ENCODE measurements around the gene GFOD1.
"Not testable (repeated sequence)": the region's sequence is repeated elsewhere in the genome, so short reads cannot be mapped to it uniquely, and the experiment has no call there.

The GFOD1 gene

DNA sequence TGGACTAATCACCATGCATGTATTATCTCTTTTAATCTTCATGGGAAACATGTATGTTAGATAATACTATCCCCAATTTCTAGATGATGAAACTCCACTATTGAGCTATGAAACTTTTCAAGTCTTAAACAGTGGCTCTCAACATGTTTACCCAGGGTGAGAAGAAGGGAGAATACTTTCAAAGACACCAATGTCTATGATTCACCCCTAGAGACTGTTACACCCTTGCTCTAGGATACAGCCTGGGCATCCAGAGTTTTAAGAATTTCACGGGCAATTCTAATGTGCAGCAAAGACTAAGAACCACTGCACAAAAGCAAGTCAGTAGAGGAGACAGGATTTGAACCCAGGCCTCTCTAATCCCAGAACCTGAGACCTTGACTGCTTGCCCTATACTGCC, 47.8 kb downstream of the GFOD1 start:
- DNase-seq = no peak

DNA sequence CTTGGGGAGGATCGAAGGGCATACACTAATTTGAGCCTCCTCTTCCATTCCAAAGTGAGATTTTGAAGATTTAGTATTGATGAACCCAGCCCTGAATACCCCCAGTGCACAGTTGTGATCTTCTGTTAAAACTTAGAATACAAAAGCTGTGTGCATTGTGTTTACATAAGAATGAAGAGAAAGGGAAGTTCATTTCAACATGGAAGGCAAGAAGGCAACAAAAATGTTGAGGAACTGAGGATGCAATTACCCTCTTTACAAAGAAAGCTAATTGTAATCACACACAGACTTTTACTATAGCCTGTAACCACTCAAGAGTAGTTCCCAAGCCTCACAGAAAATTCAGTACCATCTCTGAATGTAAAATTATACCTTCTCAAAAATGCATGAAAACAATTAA, 49.3 kb downstream of the GFOD1 start:
- no peak for DNase-seq

DNA sequence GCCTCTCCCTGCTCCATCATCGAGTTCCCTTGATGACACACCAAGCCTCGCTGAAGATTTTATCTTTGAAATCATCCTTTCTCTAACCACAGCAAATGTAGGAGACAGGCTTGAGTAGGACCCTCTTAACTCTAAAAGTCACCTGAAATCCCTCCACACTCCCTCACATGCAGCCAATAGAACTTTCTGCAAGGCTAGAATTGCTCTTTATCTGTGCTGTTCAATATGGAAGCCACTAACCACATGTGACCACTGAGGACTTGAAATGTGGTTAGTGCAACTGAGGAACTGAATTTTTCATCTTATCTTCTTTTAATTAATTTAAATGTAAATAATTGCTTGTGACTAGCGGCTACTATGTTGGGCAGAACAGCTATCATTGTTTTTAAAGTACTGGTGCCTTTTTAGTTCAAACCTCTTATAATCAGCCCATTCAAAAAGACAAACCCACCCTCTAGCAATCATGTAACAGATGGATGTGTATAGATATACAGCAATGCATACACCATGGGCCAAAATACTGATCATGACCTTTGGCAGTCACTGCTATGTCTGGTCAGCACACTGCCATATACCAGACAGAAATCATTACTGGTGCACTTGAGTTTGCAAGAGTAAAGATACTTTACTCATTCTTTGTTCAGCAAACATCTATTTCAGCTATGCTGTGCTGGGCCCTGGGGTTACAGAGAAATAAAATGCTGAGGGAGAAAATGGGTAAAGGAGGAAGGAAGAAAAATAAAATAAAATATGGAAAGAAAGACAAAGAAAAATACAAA, 50.0 kb downstream of the GFOD1 start:
- DNase-seq = no peak

DNA sequence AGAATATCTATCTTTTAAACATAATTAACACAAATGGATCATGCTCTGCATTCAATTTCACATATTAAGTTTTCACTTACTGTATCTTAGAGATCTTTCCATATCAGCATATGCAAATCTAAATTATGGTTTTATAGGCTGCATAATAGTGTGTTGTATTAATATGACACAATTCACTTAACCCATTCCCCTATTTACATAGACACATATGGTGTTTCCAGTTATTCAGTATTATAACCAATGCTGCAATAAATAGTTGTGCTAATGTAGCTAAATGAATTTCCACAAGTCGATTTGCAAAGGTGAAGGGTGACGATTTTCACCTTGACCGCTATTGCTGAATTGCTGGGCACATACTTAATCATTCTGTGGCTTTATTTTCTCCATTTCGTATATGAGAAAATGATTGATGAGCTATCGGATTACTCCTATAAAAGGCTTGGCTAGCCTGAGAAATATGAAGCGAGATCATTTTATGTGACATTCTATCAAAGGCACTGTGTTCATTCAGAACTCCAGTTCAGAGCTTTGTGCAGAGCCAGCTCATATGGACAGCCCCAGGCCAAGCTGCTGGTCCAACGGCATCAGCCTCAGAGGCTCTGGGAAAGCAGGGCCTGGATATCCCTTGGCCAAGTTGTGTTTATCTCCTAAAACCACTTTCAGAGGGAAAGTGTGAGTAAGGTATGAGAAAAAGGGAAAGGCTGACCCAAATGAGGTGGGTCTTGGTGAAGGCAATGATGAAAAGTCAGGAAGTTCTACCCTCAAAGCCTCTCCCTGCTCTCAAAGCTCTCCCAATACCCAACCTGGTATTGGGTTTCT, 50.8 kb downstream of the GFOD1 start:
- DNase-seq = no peak

DNA sequence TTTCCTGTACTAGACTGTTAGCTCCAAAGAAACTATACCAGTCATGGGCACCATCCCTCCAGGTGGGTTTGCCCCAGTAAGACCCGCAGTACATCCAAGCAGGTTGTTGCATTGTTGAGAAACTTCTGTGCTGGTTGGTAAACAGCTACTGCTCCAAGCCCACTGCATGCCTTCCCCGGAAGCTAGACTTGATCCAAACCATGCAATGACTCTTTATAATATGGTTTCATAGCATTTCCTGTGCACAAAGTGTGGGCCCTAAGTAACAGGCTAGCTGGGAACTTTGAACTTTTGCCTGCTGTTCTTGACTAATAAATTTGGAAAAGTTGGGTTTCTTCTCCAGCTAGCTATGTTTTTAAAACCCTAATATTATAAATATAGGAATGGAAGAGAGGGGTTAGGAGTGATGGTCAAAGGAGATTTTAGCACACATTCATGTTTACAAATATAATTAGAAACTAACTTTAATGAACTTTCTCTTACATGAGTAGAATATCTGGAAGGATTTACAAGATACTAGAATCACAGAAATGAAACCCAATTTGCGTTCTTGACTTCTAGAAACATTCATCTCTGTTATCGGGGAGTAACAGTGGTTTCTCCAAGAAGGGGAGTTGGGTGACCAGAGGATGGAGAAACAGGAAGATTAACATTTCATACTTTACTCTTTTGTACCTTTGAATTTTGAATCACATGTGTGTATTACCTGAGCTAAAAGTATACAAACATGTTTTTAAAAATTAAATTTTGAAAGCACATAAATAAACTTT, 51.7 kb downstream of the GFOD1 start:
- no peak for DNase-seq

DNA sequence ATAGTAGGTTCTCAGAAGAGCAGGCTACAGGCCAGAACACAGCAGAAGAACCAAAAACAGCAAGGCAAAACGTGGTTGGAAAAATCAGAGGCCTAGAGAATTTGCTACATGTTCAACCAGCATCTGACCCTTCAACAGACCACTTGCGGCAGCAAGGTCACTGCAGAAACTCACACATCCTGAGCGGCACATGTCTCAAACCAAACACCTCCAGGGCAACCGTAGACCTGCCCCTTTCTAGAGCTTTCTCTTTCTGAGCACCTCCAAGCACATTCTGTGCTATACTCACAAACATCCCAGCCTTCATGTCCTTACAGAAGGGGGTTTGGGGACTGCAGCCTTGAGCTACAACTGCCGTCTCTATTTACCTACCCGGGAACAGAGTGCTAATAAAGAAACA, 52.6 kb downstream of the GFOD1 start:
- no peak for DNase-seq

DNA sequence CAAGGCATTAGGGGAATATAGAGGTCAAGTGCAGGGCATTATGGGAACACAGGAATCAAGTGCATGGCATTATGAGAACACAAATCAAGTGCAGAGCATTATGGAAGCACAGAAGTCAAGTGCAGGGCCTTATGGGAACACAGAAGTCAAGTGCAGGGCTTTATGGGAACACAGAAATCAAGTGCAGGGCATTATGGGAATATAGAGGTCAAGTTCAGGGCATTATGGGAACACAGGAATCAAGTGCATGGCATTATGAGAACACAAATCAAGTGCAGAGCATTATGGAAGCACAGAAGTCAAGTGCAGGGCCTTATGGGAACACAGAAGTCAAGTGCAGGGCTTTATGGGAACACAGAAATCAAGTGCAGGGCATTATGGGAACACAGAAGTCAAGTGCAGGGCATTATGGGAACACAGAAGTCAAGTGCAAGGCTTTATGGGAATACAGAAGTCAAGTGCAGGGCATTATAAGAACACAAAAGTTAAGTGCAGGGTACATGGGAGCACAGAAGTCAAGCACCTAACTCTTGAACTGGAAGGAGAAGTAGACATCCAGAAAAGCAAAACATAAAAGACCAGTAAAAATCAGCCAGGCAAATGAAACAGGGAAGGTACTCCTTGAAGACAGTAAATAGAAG, 53.1 kb downstream of the GFOD1 start:
- not testable (repeated sequence) for DNase-seq

DNA sequence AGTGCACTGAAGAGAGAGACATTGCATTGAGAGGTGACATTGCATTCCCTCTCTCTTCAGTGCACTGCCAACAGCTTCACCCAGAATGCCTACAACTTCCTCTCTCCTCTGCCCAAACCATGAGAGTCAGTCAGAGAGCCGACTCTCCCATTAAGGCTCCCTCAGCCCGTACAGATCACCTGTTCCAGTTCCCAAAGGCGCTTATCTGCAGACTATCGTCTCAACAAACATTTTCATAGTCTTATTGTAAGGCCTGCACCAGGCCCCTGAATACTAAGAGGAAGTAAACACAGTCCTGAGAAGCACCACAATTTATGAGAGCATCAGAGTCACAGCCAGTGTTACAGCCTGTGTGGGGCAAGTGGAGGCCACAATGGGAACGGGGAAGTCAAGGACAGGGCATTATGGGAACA, 53.7 kb downstream of the GFOD1 start:
- no peak for DNase-seq

DNA sequence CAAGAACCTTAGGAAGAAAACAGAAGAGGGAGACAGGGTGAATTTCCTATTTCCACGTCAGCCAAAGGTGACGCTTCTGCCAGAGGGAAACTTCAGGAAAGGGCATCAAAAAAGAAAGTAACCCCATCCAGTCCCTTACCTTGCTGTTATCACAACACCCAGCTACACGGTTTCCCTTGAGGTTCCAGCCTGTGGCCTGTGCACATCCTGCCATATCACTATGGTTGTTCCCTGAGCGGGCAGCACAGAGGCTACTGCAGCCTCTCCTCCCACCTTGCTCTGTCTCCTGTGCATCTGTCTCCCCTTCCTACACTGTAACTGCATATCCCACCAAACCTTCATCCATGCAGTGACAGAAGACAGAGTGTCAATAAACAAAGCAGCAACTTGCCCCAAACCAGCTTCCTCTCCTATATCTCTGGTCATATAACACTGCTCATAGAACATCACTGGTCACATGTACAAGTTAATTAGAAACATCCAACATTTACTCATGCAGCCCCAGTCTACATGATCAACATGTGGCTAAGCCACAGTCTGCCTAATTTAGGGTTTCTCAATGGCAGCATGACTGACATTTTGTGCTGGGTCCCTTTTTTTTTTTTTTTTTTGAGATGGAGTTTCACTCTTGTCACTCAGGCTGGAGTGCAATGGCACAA, 54.7 kb downstream of the GFOD1 start:
- no peak for DNase-seq

DNA sequence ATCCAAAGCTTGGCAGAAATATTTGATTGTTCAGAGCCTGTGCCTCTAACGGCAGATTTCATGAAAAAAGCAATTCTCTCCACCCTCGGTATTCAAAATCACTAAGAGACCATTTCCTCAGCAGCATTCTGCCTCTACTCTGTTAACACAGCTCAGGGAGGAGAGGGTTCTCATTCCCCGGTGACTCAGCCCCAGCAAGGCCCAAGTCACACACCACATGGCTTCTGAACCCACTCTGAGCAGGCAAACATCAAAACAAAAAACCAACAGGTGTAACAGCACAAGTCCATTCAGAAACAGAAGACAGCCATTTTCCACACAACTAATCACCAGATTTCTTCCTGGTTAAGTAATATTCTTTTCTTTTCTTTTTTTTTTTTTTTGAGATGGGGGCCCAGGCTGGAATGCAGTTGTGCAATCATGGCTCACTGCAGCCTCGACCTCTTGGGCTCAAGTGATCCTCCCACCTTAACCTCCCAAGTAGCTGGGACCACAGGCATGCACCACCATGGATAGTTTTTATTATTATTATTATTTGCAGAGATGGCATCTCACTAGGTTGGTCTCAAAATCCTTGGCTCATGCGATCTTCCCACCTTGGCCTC, 55.4 kb downstream of the GFOD1 start:
- no peak for DNase-seq

DNA sequence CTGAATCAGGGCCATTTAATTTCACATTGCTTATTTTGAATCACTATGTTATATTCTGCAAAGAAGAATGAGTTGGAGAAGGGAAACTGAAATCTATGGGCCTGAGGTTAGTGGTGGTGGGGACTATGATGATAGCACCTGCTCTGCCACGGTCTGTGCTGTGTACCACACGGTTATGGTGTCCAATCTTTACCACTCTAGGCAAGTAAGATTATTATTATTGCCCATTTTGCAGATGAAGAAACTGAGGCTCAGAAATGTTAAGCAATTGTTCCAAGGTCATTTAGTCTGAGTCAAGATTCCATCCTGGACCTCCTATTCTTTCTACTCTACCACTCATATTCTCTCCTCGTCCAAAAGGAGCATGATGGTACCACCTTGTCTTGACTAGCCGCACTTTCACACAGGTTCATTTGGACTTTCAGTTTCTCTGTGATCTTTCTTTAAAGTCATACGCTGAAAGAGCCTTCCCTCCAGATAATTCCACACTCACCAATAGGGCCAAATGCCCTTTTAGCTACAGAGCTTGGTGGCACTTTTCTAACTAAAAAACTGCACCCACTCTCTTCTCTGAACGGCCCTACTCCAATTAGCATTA, 56.2 kb downstream of the GFOD1 start:
- DNase-seq = no peak

DNA sequence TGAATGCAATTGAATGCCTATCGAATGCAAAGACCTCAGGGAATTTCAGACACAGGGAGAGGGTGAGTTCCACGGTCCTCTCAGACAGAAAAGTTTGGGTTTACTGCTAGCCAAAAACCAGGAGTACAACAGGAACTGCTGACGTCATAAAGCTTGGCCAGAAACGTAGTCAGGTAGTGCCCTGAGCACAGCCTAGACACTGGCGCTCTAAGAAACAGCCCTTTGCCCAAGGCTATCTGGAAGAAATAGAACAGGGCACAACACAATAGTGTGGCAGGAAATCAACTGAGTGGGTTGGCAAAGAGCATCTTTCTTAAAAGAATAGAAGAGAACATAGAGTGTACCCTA, 58.0 kb downstream of the GFOD1 start:
- no peak for DNase-seq

DNA sequence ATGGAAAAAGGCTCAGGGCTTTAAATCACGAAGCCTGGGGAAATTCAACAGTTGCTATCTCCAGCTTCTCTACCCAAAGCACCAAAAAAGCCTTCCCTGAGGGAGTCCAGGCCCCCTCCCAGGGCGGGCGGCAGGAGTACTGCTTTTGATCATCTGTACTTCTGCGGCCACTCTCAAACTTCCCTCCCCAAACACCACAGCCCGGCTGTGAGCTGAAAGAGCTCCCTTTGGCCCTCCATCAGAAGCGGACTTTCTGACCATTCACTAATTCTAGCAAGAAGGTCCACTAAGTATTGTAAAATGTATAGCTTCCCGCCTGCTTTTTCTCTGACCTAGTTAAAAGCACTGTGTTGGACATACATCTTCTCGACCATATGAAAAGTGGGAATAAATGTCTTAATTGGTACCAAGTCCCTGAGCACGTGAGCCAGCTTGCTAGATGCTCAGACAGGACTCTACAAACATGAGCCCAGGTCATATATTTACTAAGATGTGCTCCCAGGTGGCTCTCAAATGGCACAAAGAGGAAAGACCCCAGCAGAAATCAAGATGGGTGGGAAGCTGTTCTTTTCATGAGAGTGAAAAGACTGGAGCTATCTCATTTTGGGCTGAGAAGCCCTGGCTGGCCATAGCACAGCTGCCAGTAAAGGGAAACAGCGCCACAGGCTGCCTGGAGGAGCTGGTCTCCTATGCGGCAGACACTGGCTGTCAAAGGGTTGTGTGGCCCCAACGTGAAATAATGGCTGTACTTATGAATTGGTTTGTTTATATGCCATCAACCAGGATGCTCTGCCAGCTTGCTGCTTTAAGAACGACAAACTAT, 58.6 kb downstream of the GFOD1 start:
- DNase-seq = no peak

DNA sequence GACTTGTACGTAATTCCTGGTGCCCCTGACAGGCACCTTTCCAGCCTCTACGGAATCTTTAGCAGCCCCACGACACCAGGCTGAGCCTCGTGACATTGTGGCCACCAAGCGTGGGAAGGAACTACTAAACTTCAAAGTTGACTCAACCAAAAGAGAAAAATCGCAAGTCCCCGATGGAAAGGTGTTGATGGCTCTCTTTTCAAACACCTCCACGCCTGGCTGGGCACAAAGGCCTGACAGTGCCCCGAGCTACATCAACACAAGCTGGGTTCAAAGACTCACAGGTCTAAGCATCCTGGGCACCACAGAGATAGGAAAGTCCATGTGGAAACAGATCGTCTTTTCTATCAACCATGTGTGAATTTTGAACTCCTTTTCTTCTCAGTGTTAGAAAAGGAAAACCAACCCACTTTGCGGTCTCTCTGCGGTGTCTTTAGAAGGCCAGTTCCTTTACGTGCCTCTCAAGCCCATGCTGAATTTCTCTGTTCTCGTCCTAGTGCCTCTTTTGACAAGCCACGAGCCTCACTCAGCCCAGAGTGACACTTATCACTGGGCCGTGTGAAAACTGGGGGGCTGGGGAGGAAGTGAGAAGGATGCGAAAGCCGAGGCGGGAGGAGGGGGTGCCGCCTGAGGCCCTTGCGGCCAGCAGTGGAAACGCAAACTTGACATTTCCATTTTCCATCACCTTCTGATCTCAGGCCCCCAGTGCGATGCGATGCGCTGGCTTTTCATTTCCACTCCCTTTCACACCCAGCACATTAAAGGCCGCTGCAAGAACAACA, 59.4 kb downstream of the GFOD1 start:
- DNase-seq = peak; percentile 59

DNA sequence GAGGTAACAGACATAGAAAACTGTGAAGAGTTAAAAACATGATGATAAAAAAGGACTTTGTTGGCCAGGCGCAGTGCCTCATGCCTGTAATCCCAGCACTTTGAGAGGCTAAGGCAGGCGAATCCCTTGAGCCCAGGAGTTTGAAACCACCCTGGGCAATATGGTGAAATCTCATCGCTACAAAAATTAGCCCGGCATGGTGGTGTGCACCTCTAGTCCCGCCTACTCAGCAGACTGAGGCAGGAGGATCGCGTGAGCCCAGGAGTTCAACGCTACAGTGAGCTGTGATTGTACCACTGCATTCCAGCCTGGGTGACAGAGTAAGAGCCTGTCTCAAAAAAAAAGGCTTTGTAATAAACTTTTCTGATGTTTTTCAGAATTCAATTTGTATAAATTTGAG, 60.1 kb downstream of the GFOD1 start:
- no peak for DNase-seq

DNA sequence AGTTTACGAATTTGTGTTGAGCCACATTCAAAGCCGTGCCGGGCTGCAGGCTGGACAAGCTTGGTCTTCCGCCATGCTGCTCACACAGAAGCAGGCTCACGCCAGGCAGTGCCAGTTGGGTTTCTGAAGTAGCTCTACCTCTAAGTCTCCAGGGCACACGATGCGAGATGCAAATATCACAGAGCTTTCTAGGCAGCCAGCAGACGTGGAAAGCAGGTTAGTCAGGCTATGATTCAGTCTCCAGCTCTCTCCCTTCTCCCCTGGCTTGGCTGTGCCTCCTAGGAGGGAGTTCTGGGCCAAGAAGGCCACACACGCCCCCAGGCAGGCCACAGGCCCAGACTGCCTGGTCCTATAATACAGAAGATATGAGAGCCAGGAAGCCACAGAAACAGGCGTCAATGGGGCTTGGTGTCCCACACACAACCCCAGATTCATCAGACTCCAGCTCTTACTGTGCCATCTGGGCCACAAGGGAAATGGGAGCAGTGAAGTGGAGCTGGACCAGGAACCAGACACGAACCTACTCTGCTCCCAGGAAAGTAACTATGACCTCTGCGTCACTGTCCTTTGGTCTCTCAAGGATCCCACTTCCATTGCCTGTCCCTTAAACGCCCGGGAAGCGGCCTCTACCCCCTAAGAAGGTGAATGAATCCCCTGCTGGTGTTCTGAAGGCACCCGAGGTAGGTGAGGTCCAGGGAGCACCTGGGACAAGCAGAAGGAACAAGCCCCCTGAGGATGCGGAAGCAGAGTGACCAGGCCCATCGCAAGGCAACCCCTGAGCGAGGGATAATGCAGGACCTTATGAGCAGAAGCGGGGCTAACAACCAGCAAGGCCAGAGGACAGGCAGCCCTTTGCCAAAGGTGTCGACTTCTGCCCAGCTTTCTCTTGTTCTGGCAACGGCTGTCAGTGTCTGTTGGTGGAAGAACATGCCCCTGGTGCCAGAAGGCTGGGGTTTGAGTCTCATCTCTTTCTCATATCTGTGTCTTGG, 61.2 kb downstream of the GFOD1 start:
- DNase-seq = no peak

DNA sequence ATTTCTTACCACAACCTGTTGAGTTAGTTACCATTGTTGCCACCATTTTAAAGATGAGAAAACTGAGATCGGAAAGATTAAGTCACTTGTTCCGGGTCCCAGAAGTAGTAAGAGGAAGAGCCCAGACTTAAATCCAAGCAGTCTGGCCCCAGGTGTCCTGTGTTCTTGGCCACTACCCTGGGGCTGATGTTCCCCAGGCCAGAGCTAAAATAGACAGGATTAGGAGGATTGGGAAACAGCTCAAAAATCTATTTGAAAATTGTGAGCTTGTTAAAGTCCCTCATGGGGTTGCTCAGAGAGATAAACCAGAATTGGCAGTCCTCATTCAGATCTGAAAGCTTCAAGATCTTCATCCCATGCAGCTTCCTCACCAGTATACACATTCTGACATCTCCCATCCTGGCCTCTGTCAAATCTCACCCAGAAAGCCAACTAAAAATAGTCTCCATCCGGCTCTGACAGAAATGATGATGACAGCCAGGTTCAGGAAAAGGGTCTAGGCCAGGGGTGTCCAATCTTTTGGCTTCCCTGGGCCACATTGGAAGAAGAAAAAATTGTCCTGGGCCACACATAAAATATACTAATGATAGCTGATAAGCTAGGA, 62.0 kb downstream of the GFOD1 start:
- no peak for DNase-seq

DNA sequence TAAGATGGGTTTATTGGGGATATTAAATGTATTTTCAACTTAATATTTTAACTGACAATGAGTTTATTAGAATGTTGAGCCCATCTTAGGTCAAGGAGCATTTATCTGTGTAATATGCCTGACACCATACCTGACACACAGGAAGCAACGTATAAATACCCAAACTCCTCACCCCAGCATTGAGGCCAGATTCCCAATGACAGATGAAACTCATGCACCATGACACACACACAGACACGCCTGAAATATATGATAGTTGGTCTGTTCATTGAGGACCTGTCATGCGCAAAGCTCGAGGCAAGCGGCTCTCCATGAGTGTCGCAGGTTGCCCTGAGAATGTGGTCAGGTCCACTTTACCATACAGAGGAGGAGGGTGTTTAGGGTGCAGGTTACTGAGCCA, 64.1 kb downstream of the GFOD1 start:
- no peak for DNase-seq
